ENCODE data around the gene BCL2L2. TPM values are rescaled to one million over a fixed set of nuclear protein-coding genes. Genes with fewer than 3 reads are reported as not detected.
"Not testable (repeated sequence)": the region's sequence is repeated elsewhere in the genome, so short reads cannot be mapped to it uniquely, and the experiment has no call there.

Gene BCL2L2
- polyA plus RNA-seq, 3 donors = 37.9 to 122 (median 58.9) TPM

- peak overlapping the region; percentile 90 for H3K27ac ChIP-seq (ENCODE audit: low read depth, low read length)
- WGBS, 3 donors = 0% methylated on average over 31 to 64 of the region's 64 CpGs
Observed at GRCh38 chr14:23321572-23322547, 15.2 kb downstream of the BCL2L2 start.

- WGBS, 3 donors = 39 to 51% (median 44%) methylated on average over 10 of the region's 10 CpGs
- no peak overlapping the region for H3K27ac ChIP-seq (ENCODE audit: low read depth, low read length)
Observed at GRCh38 chr14:23322568-23323517, 16.2 kb downstream of the BCL2L2 start.

- no peak overlapping the region for H3K27ac ChIP-seq (ENCODE audit: low read depth, low read length)
- 76 to 83% (median 78%) methylated on average over 18 of the region's 18 CpGs for WGBS, 3 donors
Observed at GRCh38 chr14:23323838-23324454, 17.3 kb downstream of the BCL2L2 start.

- H3K27ac ChIP-seq (ENCODE audit: low read depth, low read length) = no peak overlapping the region
- WGBS, 3 donors = 66 to 85% (median 71%) methylated on average over 2 of the region's 2 CpGs
Observed at GRCh38 chr14:23324455-23324846, 17.8 kb downstream of the BCL2L2 start.

GRCh38 chr14:23324993-23325392 is 18.4 kb downstream of the BCL2L2 start:
- WGBS, 3 donors = 81 to 87% (median 83%) methylated on average over 7 of the region's 7 CpGs
- H3K27ac ChIP-seq (ENCODE audit: low read depth, low read length) = no peak overlapping the region

GRCh38 chr14:23325746-23326145 is 19.1 kb downstream of the BCL2L2 start:
- 94 to 100% (median 98%) methylated on average over 5 of the region's 5 CpGs for WGBS, 3 donors

GRCh38 chr14:23326491-23327332 is 20.1 kb downstream of the BCL2L2 start:
- 77 to 84% (median 78%) methylated on average over 13 of the region's 13 CpGs for WGBS, 3 donors
- no peak overlapping the region for H3K27ac ChIP-seq (ENCODE audit: low read depth, low read length)

More at GRCh38 chr14:23325746-23326145, 19.1 kb downstream of the BCL2L2 start:
- not testable (repeated sequence) for H3K27ac ChIP-seq (ENCODE audit: low read depth, low read length)

- WGBS, 3 donors = 39 to 48% (median 40%) methylated on average over 4 of the region's 4 CpGs
- H3K27ac ChIP-seq (ENCODE audit: low read depth, low read length) = no peak overlapping the region
Observed at GRCh38 chr14:23327947-23328744, 21.5 kb downstream of the BCL2L2 start.

- 84 to 91% (median 88%) methylated on average over 5 of the region's 5 CpGs for WGBS, 3 donors
- no peak overlapping the region for H3K27ac ChIP-seq (ENCODE audit: low read depth, low read length)
Observed at GRCh38 chr14:23335623-23336022, 29.0 kb downstream of the BCL2L2 start.

- no peak overlapping the region for H3K27ac ChIP-seq (ENCODE audit: low read depth, low read length)
- WGBS, 3 donors = 74 to 80% (median 77%) methylated on average over 1 of the region's 1 CpG
Observed at GRCh38 chr14:23339506-23340268, 33.1 kb downstream of the BCL2L2 start.

GRCh38 chr14:23344481-23344880 is 37.8 kb downstream of the BCL2L2 start:
- 59 to 69% (median 64%) methylated on average over 3 of the region's 3 CpGs for WGBS, 3 donors
- no peak overlapping the region for H3K27ac ChIP-seq (ENCODE audit: low read depth, low read length)

- WGBS, 3 donors = 80 to 85% (median 83%) methylated on average over 13 of the region's 13 CpGs
- H3K27ac ChIP-seq (ENCODE audit: low read depth, low read length) = no peak overlapping the region
Observed at GRCh38 chr14:23345987-23346692, 39.5 kb downstream of the BCL2L2 start.

GRCh38 chr14:23346693-23347405 is 40.2 kb downstream of the BCL2L2 start:
- 85 to 87% (median 85%) methylated on average over 21 to 27 of the region's 27 CpGs for WGBS, 3 donors
- H3K27ac ChIP-seq (ENCODE audit: low read depth, low read length) = no peak overlapping the region

- 94% methylated on average over 18 to 19 of the region's 19 CpGs for WGBS, 3 donors
- H3K27ac ChIP-seq (ENCODE audit: low read depth, low read length) = no peak overlapping the region
Observed at GRCh38 chr14:23347406-23348296, 41.0 kb downstream of the BCL2L2 start.

Data from adipose tissue (tissue), 3 donors.